GM23338 (cell line): ENCODE results near the gene DSE.

Experiments
- EZH2 ChIP-seq: fragments of 200-600 bp; sonication (generic); IDR thresholded peaks from one replicate; pipeline ENCODE4 v1.8.0; 2017; ENCODE audit warnings: antibody characterized with exemption, mild to moderate bottlenecking, low read depth; ENCODE audit not compliant: unreplicated experiment
- EZH2phosphoT487 ChIP-seq: fragments of 200-600 bp; sonication (generic); IDR thresholded peaks from one replicate; pipeline ENCODE4 v1.8.1; 2018; ENCODE audit warnings: antibody characterized with exemption; ENCODE audit not compliant: unreplicated experiment
- NANOG ChIP-seq: IDR thresholded peaks from 2 replicates; pipeline ENCODE4 v1.6.1; 2016; ENCODE audit warnings: antibody characterized with exemption, borderline replicate concordance
- POLR2AphosphoS5 ChIP-seq: IDR thresholded peaks from 2 replicates; pipeline ENCODE4 v1.6.1; 2016; ENCODE audit warnings: antibody characterized with exemption, low read depth
- REST ChIP-seq: IDR thresholded peaks from one replicate; pipeline ENCODE4 v1.6.1; 2018; ENCODE audit warnings: antibody characterized with exemption; ENCODE audit not compliant: unreplicated experiment
- STAT1 ChIP-seq: IDR thresholded peaks from one replicate; pipeline ENCODE4 v1.6.1; 2016; ENCODE audit warnings: antibody characterized with exemption; ENCODE audit not compliant: unreplicated experiment
- TF ChIP-seq, protein P1 (sequence below), 2 experiments: fragments of 200-600 bp in 1 of 2; sonication (generic) in 1 of 2; conservative IDR thresholded peaks; 2 replicates each; pipeline versions ENCODE4 v1.5.1 to v1.6.1; 2016 to 2017; ENCODE audit warnings: antibody characterized with exemption in 2 of 2, low read depth in 2 of 2, mild to moderate bottlenecking in 2 of 2, moderate library complexity in 1 of 2

- TF ChIP-seq EZH2phosphoT487 = no peak
- TF ChIP-seq, protein P1, sequence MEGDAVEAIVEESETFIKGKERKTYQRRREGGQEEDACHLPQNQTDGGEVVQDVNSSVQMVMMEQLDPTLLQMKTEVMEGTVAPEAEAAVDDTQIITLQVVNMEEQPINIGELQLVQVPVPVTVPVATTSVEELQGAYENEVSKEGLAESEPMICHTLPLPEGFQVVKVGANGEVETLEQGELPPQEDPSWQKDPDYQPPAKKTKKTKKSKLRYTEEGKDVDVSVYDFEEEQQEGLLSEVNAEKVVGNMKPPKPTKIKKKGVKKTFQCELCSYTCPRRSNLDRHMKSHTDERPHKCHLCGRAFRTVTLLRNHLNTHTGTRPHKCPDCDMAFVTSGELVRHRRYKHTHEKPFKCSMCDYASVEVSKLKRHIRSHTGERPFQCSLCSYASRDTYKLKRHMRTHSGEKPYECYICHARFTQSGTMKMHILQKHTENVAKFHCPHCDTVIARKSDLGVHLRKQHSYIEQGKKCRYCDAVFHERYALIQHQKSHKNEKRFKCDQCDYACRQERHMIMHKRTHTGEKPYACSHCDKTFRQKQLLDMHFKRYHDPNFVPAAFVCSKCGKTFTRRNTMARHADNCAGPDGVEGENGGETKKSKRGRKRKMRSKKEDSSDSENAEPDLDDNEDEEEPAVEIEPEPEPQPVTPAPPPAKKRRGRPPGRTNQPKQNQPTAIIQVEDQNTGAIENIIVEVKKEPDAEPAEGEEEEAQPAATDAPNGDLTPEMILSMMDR (conservative IDR thresholded peaks at IDR 0.05; ENCODE audit: low read depth in 2 of 2) = no peak
- no peak for TF ChIP-seq POLR2AphosphoS5
- no peak for TF ChIP-seq EZH2
- no peak for TF ChIP-seq NANOG
- no peak for TF ChIP-seq REST
- no peak for TF ChIP-seq STAT1
Measured at GRCh38 chr6:116446399-116446798, 75.7 kb downstream of the DSE start.
